Hippocampal formation (tissue), 2 donors: ENCODE measurements around the gene DIO1.
"Not testable (repeated sequence)": the region's sequence is repeated elsewhere in the genome, so short reads cannot be mapped to it uniquely, and the experiment has no call there.

ENCODE experiments used
- DNase-seq, 2 donors: peaks; one replicate each; lab custom pipeline; 2025; lab: John Stamatoyannopoulos, UW

The DIO1 gene

GRCh38 chr1:53893999-53894636 lies at the start of gene DIO1:
DIO1 (plus strand) TSS chr1:53894187; CDS start chr1:53894211, 24 bp downstream.
- no peak for DNase-seq

DNA sequence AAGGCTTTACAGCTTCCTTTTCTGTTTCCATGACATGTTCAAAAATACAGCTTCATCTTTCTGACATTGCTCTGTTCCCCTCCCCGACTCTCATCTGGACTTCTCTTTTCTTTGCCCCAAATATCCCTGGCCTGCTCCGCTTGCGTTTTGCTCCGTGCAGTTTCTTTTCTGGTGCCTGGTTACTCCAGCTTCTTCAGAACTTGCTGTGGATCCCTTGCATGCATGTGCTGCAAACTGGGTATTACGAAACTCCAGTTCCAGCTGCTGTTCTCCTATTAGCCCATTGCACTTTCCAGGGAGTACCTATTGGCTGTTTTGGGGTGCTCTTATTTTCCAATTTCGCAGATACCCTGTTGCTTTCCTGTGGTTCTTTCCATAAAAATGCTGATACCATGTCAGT lies 46.0 kb upstream of the DIO1 start:
- no peak for DNase-seq

DNA sequence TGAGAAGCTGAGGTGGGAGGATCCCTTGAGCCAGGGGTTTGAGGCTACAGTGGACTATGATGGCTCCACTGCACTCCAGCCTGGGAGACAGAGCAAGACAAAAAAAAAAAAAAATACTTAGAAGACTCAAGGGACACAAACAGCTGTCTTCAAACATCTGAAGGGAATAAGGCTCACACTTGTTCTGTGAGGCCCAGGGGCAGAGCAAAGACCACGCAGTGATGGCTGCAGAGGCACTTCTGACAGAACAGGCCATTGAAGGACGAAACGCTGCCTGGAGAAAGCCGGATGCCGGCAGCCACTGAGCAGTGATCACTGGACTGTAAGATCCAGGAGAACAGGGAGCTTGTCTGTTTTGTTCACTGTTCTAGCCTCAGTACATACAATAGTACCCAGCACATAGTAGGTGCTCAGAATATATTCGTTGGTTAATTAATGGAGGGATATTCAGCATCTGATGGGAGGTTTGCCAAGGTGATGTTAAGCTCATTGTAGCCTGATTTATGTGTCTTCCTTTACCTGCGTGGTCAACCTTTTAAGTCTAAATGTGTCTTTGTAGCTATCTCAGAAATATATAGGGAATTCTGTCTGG lies 43.8 kb upstream of the DIO1 start:
- no peak for DNase-seq

DNA sequence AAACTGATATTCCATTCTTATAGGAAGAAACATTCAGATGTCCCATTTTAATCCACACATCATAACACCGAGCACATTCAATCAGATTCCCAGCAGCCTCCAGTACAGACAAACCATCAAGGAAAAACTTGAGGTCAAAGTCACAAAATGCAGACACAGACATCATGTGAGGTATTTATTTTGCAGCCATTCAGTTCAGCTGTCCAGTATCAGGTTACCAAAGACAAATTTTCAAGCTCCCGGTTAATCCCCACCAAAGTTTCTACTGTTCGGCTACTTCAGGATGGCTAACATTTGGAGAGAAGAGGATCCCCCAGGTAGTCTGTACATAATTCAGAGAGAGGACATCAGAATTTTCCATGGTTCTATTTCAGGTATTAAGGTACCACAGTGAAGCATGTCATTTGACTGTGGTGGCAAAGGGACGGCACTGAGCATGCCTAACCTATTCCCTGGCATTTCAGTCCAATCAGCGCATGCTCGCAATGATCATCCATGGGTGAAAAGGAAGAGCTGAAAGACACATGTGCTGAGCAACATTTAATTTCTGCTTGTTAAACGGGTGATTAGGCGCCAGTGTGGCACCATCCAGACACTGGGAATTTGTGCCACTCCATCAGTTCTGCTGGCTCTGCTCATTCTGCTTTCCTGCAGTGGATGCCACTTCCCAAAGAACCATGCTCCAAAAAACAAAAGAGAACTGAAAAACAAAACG lies 42.3 kb upstream of the DIO1 start:
- no peak for DNase-seq

- peak; percentile 13 to 22 for DNase-seq
Observed at GRCh38 chr1:53860967-53861411, 33.0 kb upstream of the DIO1 start.

GRCh38 chr1:53862507-53862906 lies 31.5 kb upstream of the DIO1 start:
- DNase-seq = no peak

DNA sequence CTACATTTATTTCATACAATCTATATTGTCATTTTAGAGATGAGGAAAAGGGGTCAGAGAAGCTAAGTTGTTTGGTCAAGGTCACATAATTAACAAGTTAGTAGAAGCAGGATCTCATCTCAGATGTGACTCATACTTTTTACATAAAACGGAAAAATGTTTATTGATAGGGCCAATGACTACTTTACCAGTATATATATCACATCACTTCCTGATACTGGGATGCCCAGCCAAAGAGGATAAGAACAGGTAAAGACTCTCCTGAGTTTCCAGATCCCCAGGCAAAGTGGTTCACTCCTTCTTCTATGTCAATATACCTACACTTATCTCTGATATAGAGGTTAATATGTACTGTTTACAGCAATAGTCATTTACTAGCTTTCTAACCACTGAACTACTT lies 25.4 kb upstream of the DIO1 start:
- no peak for DNase-seq

- peak in 1 of 2 donors; percentile 21 for DNase-seq
Observed at GRCh38 chr1:53869454-53870117, 24.4 kb upstream of the DIO1 start.

GRCh38 chr1:53871221-53871620 lies 22.8 kb upstream of the DIO1 start:
- DNase-seq = no peak

DNA sequence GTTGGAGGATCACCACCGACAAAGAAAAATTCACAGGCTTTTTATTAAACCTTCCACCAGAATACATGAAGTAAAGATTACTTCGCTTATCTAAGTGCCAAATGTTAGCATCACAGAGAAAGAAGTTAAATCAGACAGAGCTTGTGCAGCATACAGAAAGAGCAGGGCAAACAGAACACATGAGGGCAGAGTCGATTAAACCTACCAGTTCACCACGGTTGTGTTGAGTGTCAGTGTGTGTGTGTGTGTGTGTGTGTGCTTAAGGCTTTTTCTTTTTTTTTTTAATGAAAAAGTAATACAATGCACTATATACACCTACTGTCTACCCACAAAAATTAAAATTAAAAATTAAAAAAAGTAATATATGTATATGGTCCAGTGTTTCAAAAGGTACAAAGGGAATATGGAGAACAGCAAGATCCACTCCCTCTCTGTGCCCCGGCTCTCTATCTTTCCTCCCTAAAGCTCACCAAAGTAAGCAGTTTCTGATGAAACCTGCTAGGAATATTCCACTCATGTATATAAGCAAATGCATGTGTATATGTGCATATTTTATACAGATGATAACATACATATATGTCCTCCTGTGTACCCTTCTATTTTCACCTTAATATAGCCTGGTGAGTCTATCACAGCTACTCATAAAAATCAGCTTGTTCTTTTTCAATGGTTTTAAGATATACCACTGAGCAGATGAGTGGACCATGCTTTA lies 22.1 kb upstream of the DIO1 start:
- no peak for DNase-seq

DNA sequence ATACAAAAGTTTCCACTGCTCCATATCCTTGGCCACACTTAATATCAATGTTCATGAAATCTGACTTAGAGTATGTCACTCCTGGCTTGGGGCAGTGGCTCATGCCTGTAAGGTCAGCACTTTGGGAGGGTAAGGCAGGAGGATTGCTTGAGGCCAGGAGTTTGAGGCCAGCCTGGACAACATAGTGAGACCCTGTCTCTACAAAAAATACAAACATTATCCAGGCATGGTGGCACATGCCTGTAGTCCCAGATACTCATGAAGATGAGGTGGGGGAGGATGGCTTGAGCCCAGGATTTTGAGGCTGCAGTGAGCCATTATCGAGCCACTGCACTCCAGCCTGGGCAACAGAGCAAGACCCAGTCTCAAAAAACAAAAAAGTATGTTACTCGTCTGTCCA lies 18.8 kb upstream of the DIO1 start:
- DNase-seq = not testable (repeated sequence)

DNA sequence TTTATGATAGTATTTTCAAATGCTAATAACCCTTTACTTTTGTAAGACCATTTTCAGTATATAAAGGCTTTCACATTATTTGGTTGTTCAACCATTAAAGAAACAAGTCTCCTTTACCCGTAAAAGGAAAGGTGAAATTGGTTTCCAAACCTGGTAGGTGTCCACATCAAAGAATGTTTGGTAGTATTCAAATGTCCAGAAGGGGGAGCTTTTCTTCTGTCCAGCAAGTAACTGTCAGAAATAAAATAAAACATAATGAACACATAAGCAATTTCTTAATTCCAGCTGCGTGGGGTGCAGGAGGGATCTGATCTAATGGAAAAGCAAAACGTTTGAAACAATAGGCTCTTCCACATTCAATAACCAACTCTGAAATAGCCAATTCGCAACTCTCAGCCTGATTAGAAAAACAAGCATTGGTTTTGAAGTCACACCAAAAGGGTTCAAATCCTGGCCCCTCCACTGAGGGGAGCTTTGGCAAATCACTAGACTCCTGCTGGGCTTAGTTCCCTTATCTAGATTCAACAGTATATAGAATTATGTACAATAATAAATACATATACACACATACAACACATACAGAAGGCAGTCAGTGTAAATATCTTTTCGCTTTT lies 15.4 kb upstream of the DIO1 start:
- DNase-seq = peak in 1 of 2 donors; percentile 16

DNA sequence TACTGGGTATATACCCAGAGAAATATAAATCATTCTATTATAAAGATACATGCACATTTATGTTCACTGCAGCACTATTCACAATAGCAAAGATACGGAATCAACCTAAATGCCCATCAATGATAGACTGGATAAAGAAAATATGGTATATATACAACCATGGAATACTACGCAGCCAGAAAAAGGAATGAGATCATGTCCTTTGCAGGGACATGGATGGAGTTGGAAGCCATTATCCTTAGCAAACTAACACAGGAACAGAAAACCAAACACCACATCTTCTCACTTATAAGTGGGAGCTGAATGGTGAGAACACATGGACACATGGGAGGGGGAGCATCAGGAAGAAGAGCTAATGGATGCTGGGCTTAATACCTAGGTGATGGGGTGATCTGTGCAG lies 12.1 kb upstream of the DIO1 start:
- not testable (repeated sequence) for DNase-seq

DNA sequence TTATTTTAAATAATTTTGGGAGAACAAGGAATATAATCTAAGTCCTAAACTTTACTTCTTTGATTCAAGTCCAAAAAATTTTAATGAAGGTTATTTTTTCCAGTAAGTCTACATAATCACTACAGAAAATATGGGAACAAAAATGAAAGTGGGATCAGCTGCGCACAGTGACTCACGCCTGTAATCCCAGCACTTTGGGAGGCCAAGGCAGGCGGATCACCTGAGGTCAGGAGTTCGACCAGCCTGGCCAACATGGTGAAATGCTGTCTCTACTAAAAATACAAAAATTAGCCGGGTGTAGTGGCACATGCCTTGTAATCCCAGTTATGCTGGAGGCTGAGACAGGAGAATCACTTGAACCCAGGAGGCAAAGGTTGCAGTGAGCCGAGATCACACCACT lies 10.4 kb upstream of the DIO1 start:
- not testable (repeated sequence) for DNase-seq

- no peak for DNase-seq
Observed at GRCh38 chr1:53888681-53889080, 5.3 kb upstream of the DIO1 start.

- peak; percentile 85 to 89 for DNase-seq
Observed at GRCh38 chr1:53889304-53890298, 4.4 kb upstream of the DIO1 start, which contains the start of gene YIPF1. YIPF1 (minus strand) TSS chr1:53889797; CDS start chr1:53888937, 860 bp downstream.

- no peak for DNase-seq
Observed at GRCh38 chr1:53890522-53890941, 3.5 kb upstream of the DIO1 start.

DNA sequence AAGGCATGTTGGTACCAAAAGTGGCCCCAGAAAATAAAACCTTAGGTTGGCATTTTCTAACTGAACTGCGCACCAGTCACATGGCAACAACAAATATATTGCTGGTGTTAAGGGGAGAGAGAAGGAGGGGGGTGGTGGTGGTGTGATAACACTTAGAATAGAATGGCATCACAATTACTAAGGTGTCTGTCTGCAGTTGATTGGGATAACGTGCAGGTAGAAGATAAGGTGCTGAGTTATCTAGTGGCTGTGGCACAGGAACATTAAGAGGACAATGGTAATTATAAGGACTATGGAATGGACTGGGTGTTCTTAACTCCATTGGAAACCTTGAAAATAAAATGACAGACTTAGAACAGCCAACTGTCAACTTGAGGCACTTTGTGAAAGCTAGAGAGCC lies 3.0 kb upstream of the DIO1 start:
- no peak for DNase-seq

GRCh38 chr1:53891678-53892077 lies 2.3 kb upstream of the DIO1 start:
- DNase-seq = no peak

DNA sequence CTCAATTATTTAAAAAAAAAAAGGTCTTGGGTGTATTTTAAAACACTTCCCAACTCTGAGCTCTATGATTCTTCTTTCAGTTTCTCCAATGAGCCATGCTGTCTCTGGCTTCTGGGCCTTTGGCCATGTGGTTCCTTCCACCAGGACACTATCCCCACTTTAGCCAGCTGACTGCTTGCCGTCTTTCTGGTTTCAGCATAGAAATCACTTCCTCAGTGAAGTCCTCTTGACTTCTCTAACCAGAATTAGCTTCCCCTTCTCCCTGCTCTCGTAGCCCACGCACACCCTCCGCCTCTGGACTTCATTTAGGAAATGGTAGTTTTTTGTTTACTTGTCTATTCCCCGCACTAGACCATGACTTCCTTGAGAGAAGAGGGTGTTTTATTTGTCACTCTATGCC lies 1.1 kb upstream of the DIO1 start:
- peak; percentile 47 to 68 for DNase-seq
